ENCODE results near the gene HAND2. TPM values are rescaled to one million over a fixed set of nuclear protein-coding genes. Genes with fewer than 3 reads are reported as not detected.

HAND2 gene
- total RNA-seq, 1 donor from 2014 or later = not detected

- ATAC-seq (ENCODE audit: low read depth) (no peak), DNase-seq (no peak)
- H3K4me1 Mint-ChIP-seq = no peaks in the 10 kb centered on the region
- no peaks in the 10 kb centered on the region for H3K9me3 Mint-ChIP-seq
- H3K27me3 Mint-ChIP-seq = no peaks in the 10 kb centered on the region
- POLR2A ChIA-PET = no interaction called here
- H3K4me3 Mint-ChIP-seq = no peak overlapping the region
- CTCF ChIA-PET = no interaction called here
- intact Hi-C loops (cut with micrococcal nuclease) = no loop called here
- TF ChIP-seq CTCF (IDR thresholded peaks at IDR 0.05) = no peak
- no peak overlapping the region for H3K27ac Mint-ChIP-seq
- no peaks in the 10 kb centered on the region for H3K36me3 Mint-ChIP-seq (ENCODE audit: low read depth)
Observed at GRCh38 chr4:173482330-173482931, 47.6 kb downstream of the HAND2 start.

DNA sequence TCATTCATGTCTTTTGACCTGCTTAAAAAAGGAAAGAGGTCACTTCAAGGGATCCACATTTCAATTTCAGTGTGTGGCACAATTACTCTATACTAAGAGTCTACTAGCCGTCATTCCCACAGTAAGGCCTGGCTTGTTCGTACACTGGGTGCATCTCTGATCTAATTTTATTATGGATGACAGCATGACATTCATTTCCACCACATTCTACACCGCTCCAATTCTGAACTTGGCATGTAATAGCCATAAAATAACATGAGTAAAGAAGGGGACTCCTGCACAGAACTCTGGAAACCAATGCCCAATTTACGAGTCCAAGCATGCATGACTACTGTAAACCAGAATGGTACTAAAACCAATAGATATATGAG, 51.1 kb downstream of the HAND2 start:
- intact Hi-C loops (cut with micrococcal nuclease) = no loop called here
- no peak overlapping the region for H3K4me3 Mint-ChIP-seq
- no peaks in the 10 kb centered on the region for H3K4me1 Mint-ChIP-seq
- H3K27ac Mint-ChIP-seq = no peak overlapping the region
- POLR2A ChIA-PET = no interaction called here
- H3K36me3 Mint-ChIP-seq (ENCODE audit: low read depth) = no peaks in the 10 kb centered on the region
- ATAC-seq (ENCODE audit: low read depth) = no peak
- CTCF ChIA-PET = no interaction called here
- DNase-seq = no peak
- H3K27me3 Mint-ChIP-seq = no peaks in the 10 kb centered on the region
- no peak for TF ChIP-seq CTCF (IDR thresholded peaks at IDR 0.05)
- no peaks in the 10 kb centered on the region for H3K9me3 Mint-ChIP-seq

GRCh38 chr4:173478201-173478912, 51.7 kb downstream of the HAND2 start:
- POLR2A ChIA-PET = no interaction called here
- CTCF ChIA-PET = no interaction called here
- intact Hi-C loops (cut with micrococcal nuclease) = no loop called here
- TF ChIP-seq CTCF (IDR thresholded peaks at IDR 0.05) = no peak
- peaks cover 3% of the 10 kb centered on the region for H3K27me3 Mint-ChIP-seq
- DNase-seq (no peak), ATAC-seq (ENCODE audit: low read depth) (no peak)
- no peaks in the 10 kb centered on the region for H3K9me3 Mint-ChIP-seq
- no peaks in the 10 kb centered on the region for H3K4me1 Mint-ChIP-seq
- no peak overlapping the region for H3K4me3 Mint-ChIP-seq
- H3K36me3 Mint-ChIP-seq (ENCODE audit: low read depth) = no peaks in the 10 kb centered on the region
- no peak overlapping the region for H3K27ac Mint-ChIP-seq

- Mint-ChIP-seq H3K27me3 (peaks cover 4% of the 10 kb centered on the region), H3K4me3 (no peak overlapping the region), H3K27ac (no peak overlapping the region), H3K36me3 (ENCODE audit: low read depth) (no peaks in the 10 kb centered on the region), H3K4me1 (no peaks in the 10 kb centered on the region), H3K9me3 (no peaks in the 10 kb centered on the region)
- no peak for TF ChIP-seq CTCF (IDR thresholded peaks at IDR 0.05)
- DNase-seq = no peak
- ChIA-PET CTCF (no interaction called here), POLR2A (no interaction called here)
- intact Hi-C loops (cut with micrococcal nuclease) = no loop called here
- ATAC-seq (ENCODE audit: low read depth) = no peak
Observed at GRCh38 chr4:173477016-173477415, 53.0 kb downstream of the HAND2 start.

Other genes with a start within 250 kb of the HAND2 start
- 63.2 and 63.9 TPM in 2 replicates for gene HMGB2, start 195.9 kb downstream of the HAND2 start, total RNA-seq
- gene SAP30, start 159.3 kb downstream of the HAND2 start, total RNA-seq = 2.1 TPM in 2 replicates
- gene SCRG1, start 131.1 kb downstream of the HAND2 start, total RNA-seq = not detected in 2 replicates

All from activated B cell treated with CpG ODN at 0.5 μM for 24 hours (primary cell).